Keratinocyte (primary cell): ENCODE data around the gene SLC43A1. TPM values are rescaled to one million over a fixed set of nuclear protein-coding genes. Genes with fewer than 3 reads are reported as not detected.

Experiments
- DNase-seq: peaks from one replicate; pipeline ENCODE4 v3.0.0-alpha.2; 2011; ENCODE audit warnings: low read depth, missing footprints, low spot score
- FAIRE-seq: peaks from 2 replicates; lab custom pipeline; 2011; peaks lifted over from hg19 to GRCh38; lab: Jason Lieb, UNC
- H2AFZ ChIP-seq: 2 replicates; pipeline ENCODE4 v1.6.0; 2012; ENCODE audit warnings: low read length, control low read depth, inconsistent platforms; ENCODE audit not compliant: control insufficient read depth
- H3K27ac ChIP-seq: 2 replicates; pipeline ENCODE4 v1.5.1; 2011; ENCODE audit warnings: low read length; ENCODE audit not compliant: control insufficient read depth, insufficient read depth
- H3K27me3 ChIP-seq: 3 replicates; pipeline ENCODE4 v1.6.0; 2011; ENCODE audit warnings: low read length; ENCODE audit not compliant: control insufficient read depth, insufficient read depth; ENCODE audit errors: extremely low read depth
- H3K36me3 ChIP-seq, 2 experiments: 2 replicates in 1 of 2; 3 replicates in 1 of 2; pipeline ENCODE4 v1.5.1; 2011; ENCODE audit warnings: low read length in 2 of 2, mild to moderate bottlenecking in 1 of 2; ENCODE audit not compliant: control insufficient read depth in 2 of 2, insufficient read depth in 2 of 2; ENCODE audit errors: extremely low read depth in 1 of 2
- H3K4me1 ChIP-seq: 3 replicates; pipeline ENCODE4 v1.5.1; 2011; ENCODE audit warnings: low read length; ENCODE audit not compliant: control insufficient read depth, insufficient read depth; ENCODE audit errors: extremely low read depth
- H3K4me2 ChIP-seq: 3 replicates; pipeline ENCODE4 v1.6.0; 2011; ENCODE audit warnings: low read depth, low read length; ENCODE audit not compliant: control insufficient read depth, insufficient read depth; ENCODE audit errors: extremely low read depth
- H3K4me3 ChIP-seq, 3 experiments: fragments of 200-600 bp in 1 of 3; sonication (generic) in 1 of 3; 2 replicates in 2 of 3; 3 replicates in 1 of 3; pipeline ENCODE4 v1.5.1; 2011 to 2016; ENCODE audit warnings: low read length in 3 of 3, mild to moderate bottlenecking in 3 of 3, control low read depth in 2 of 3, inconsistent platforms in 1 of 3, low read depth in 1 of 3, mixed read lengths in 1 of 3, mixed run types in 1 of 3, moderate library complexity in 1 of 3; ENCODE audit not compliant: control insufficient read depth in 2 of 3, insufficient read depth in 2 of 3; ENCODE audit errors: extremely low read depth in 1 of 3
- H3K79me2 ChIP-seq: 2 replicates; pipeline ENCODE4 v1.6.0; 2012; ENCODE audit warnings: low read length; ENCODE audit not compliant: control insufficient read depth, insufficient read depth
- H3K9ac ChIP-seq: 3 replicates; pipeline ENCODE4 v1.6.0; 2011; ENCODE audit warnings: low read length; ENCODE audit not compliant: control insufficient read depth, insufficient read depth; ENCODE audit errors: extremely low read depth
- H3K9me1 ChIP-seq: 3 replicates; pipeline ENCODE4 v1.6.0; 2011; ENCODE audit warnings: low read length; ENCODE audit not compliant: control insufficient read depth, insufficient read depth; ENCODE audit errors: extremely low read depth
- H3K9me3 ChIP-seq: 2 replicates; pipeline ENCODE4 v1.5.1; 2012; ENCODE audit warnings: low read depth, low read length; ENCODE audit not compliant: control insufficient read depth
- H4K20me1 ChIP-seq: 3 replicates; pipeline ENCODE4 v1.6.0; 2011; ENCODE audit warnings: low read length; ENCODE audit not compliant: control insufficient read depth, insufficient read depth; ENCODE audit errors: extremely low read depth
- EZH2 ChIP-seq: IDR thresholded peaks from one replicate; pipeline ENCODE4 v1.6.1; 2012; ENCODE audit warnings: inconsistent platforms, mild to moderate bottlenecking, low read length, moderate library complexity
- dilution Hi-C: fragments of 300-500 bp; cut with MboI; formaldehyde crosslinking; loops from one replicate; pipeline ENCODE4 v1.7.0; 2020; ENCODE audit warnings: low sequenced_read_pairs; ENCODE audit not compliant: extremely low pct_ligation_motif_present
- polyA plus RNA-seq, 5 experiments: library from polyadenylated mRNA; depleted of rRNA in 3 of 5; stranded (reverse) in 3 of 5; stranded (forward) in 1 of 5; unstranded in 1 of 5; fragments of >200 nt; gene quantifications; 1 replicate in 1 of 5; 2 replicates in 3 of 5; 3 replicates in 1 of 5; pipeline versions ENCODE4 v1.2.1 to v1.2.3, GENCODE V29; 2011 to 2012; ENCODE audit warnings: missing spikeins in 2 of 5, low read depth in 1 of 5, low replicate concordance in 1 of 5
- TF ChIP-seq, protein P1 (sequence below), 3 experiments: IDR thresholded peaks in 1 of 3; conservative IDR thresholded peaks in 1 of 3; optimal IDR thresholded peaks in 1 of 3; 2 replicates in 2 of 3; 3 replicates in 1 of 3; pipeline versions ENCODE3 to v1.5.1; 2011; ENCODE audit warnings: low read length in 3 of 3, mild to moderate bottlenecking in 3 of 3, moderate library complexity in 2 of 3, control low read depth in 1 of 3, inconsistent platforms in 1 of 3; ENCODE audit not compliant: insufficient read depth in 2 of 3; ENCODE audit errors: extremely low read depth in 1 of 3

SLC43A1 gene
- polyA plus RNA-seq, 1 donor (not counting 4 experiments of a cell fraction or from before 2014, with no cell fraction given), result 0.75 TPM

GRCh38 chr11:57459164-57460021, 56.1 kb downstream of the SLC43A1 start:
- Histone ChIP-seq H3K4me3 (peak overlapping the region; percentile 7 to 79 (median 70)), H2AFZ (peak overlapping the region; percentile 76), H3K9me1 (no peaks in the 10 kb centered on the region), H3K27me3 (peaks cover 42% of the 10 kb centered on the region), H3K9me3 (no peaks in the 10 kb centered on the region), H4K20me1 (no peaks in the 10 kb centered on the region), H3K4me1 (peaks cover 20% of the 10 kb centered on the region), H3K27ac (no peak overlapping the region), H3K4me2 (peak overlapping the region; percentile 93), H3K79me2 (no peaks in the 10 kb centered on the region), H3K36me3 (no peaks in the 10 kb centered on the region), H3K9ac (peak overlapping the region; percentile 52)
- peak; percentile 92 for TF ChIP-seq EZH2
- TF ChIP-seq, protein P1, sequence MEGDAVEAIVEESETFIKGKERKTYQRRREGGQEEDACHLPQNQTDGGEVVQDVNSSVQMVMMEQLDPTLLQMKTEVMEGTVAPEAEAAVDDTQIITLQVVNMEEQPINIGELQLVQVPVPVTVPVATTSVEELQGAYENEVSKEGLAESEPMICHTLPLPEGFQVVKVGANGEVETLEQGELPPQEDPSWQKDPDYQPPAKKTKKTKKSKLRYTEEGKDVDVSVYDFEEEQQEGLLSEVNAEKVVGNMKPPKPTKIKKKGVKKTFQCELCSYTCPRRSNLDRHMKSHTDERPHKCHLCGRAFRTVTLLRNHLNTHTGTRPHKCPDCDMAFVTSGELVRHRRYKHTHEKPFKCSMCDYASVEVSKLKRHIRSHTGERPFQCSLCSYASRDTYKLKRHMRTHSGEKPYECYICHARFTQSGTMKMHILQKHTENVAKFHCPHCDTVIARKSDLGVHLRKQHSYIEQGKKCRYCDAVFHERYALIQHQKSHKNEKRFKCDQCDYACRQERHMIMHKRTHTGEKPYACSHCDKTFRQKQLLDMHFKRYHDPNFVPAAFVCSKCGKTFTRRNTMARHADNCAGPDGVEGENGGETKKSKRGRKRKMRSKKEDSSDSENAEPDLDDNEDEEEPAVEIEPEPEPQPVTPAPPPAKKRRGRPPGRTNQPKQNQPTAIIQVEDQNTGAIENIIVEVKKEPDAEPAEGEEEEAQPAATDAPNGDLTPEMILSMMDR (optimal IDR thresholded peaks at IDR 0.05 in 1 of 3, IDR thresholded peaks at IDR 0.05 in 1 of 3, conservative IDR thresholded peaks at IDR 0.05 in 1 of 3; ENCODE audit: extremely low read depth in 1 of 3, insufficient read depth in 2 of 3, low read length in 3 of 3), result no peak
- no peak for DNase-seq
- FAIRE-seq, result no peak
- dilution Hi-C loops, result no loop called here

- Histone ChIP-seq H3K27me3 (peaks cover 42% of the 10 kb centered on the region), H3K4me1 (peaks cover 20% of the 10 kb centered on the region), H3K9ac (peak overlapping the region; percentile 52), H3K27ac (no peak overlapping the region), H3K9me3 (no peaks in the 10 kb centered on the region), H2AFZ (peak overlapping the region; percentile 76), H3K4me2 (peak overlapping the region; percentile 93), H4K20me1 (no peaks in the 10 kb centered on the region), H3K4me3 (peak overlapping the region; percentile 7 to 79 (median 70)), H3K36me3 (no peaks in the 10 kb centered on the region), H3K9me1 (no peaks in the 10 kb centered on the region), H3K79me2 (no peaks in the 10 kb centered on the region)
- DNase-seq (no peak), FAIRE-seq (no peak)
- dilution Hi-C loops, result no loop called here
- TF ChIP-seq EZH2, result no peak
- TF ChIP-seq, protein P1 (optimal IDR thresholded peaks at IDR 0.05 in 1 of 3, IDR thresholded peaks at IDR 0.05 in 1 of 3, conservative IDR thresholded peaks at IDR 0.05 in 1 of 3; ENCODE audit: extremely low read depth in 1 of 3, insufficient read depth in 2 of 3, low read length in 3 of 3), result peak; percentile 65 to 86 (median 76)
Measured at GRCh38 chr11:57458410-57459163, 56.9 kb downstream of the SLC43A1 start.
